Neutrophil (primary cell): Measurements from ENCODE around the gene CYB561.

Source experiments
- H3K27ac ChIP-seq: fragments of 200-600 bp; sonication (generic); 2 replicates; pipeline ENCODE4 v1.5.1; 2016; ENCODE audit warnings: mild to moderate bottlenecking, moderate library complexity
- H3K27me3 ChIP-seq: fragments of 200-600 bp; sonication (generic); 2 replicates; pipeline ENCODE4 v1.6.0; 2016; ENCODE audit warnings: mild to moderate bottlenecking
- H3K36me3 ChIP-seq: fragments of 200-600 bp; sonication (generic); 2 replicates; pipeline ENCODE4 v1.5.1; 2017
- H3K4me1 ChIP-seq, 2 experiments: fragments of 200-600 bp in 1 of 2; sonication (generic) in 1 of 2; 1 replicate in 1 of 2; 2 replicates in 1 of 2; pipeline versions ENCODE4 v1.5.1 to v1.6.1; 2013 to 2016; ENCODE audit warnings: low read depth in 1 of 2, low read length in 1 of 2, mild to moderate bottlenecking in 1 of 2, moderate library complexity in 1 of 2; ENCODE audit not compliant: control insufficient read depth in 1 of 2, insufficient read depth in 1 of 2
- H3K4me3 ChIP-seq, 2 experiments: fragments of 200-600 bp in 1 of 2; sonication (generic) in 1 of 2; 1 replicate in 1 of 2; 2 replicates in 1 of 2; pipeline ENCODE4 v1.5.1; 2013 to 2016; ENCODE audit warnings: low read depth in 1 of 2, low read length in 1 of 2, mild to moderate bottlenecking in 1 of 2, moderate library complexity in 1 of 2
- H3K9me3 ChIP-seq: fragments of 200-600 bp; sonication (generic); 2 replicates; pipeline ENCODE4 v1.5.1; 2016
- TF ChIP-seq, protein P1 (sequence below): fragments of 200-600 bp; sonication (generic); IDR thresholded peaks from 2 replicates; pipeline ENCODE4 v1.5.1; 2016; ENCODE audit warnings: antibody characterized with exemption

CYB561 gene

DNA sequence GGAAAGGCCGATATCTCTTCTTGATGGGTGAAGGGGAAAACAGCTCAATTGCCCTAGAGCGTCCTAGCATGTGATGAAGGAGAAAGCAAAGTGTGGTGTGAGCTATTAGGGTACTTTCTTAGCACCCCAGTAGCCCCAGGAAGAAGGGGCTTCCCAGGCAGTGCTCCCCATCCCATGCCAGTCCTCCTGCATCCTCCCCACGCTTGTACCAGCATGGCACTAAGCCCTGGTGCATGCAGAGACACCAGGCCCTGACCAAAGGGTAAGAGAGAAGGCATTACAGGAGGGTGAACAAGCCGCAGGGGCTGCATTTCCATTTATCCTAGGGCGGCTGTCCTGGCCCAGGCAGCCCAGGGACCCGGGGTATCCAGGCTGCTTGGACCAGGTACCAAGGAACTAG, 3.1 kb downstream of the CYB561 start:
- Histone ChIP-seq H3K27ac (no peak overlapping the region), H3K27me3 (peaks cover 73% of the 10 kb centered on the region), H3K36me3 (no peaks in the 10 kb centered on the region), H3K9me3 (no peaks in the 10 kb centered on the region), H3K4me1 (peaks cover 18 to 27% of the 10 kb centered on the region in 2 experiments), H3K4me3 (no peak overlapping the region)
- TF ChIP-seq, protein P1, sequence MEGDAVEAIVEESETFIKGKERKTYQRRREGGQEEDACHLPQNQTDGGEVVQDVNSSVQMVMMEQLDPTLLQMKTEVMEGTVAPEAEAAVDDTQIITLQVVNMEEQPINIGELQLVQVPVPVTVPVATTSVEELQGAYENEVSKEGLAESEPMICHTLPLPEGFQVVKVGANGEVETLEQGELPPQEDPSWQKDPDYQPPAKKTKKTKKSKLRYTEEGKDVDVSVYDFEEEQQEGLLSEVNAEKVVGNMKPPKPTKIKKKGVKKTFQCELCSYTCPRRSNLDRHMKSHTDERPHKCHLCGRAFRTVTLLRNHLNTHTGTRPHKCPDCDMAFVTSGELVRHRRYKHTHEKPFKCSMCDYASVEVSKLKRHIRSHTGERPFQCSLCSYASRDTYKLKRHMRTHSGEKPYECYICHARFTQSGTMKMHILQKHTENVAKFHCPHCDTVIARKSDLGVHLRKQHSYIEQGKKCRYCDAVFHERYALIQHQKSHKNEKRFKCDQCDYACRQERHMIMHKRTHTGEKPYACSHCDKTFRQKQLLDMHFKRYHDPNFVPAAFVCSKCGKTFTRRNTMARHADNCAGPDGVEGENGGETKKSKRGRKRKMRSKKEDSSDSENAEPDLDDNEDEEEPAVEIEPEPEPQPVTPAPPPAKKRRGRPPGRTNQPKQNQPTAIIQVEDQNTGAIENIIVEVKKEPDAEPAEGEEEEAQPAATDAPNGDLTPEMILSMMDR, result no peak

DNA sequence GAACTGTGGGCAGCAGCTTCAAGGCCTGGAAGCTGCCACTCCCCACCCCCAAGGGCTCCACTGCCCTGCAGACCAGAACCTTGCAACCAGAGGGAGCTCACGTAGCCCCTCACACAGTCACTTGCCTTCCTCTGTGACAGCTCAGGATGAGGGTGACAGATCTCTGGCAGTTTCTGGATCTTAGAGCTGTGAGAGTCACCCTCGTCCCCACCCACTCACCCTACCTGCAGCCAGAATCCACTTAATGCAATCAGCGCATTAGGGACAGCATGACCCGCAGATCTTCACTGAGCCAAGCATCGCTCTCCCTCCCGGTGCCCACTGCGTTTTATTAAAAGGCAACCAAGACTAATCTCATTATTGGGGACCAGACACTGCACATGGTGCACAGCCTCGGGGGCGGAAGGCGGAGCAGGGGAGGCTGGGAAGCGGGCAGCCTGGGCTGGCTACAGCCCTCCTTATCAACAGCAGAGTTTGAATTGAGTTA, 3.5 kb downstream of the CYB561 start:
- no peak overlapping the region for H3K27ac ChIP-seq
- H3K27me3 ChIP-seq, result peaks cover 73% of the 10 kb centered on the region
- H3K4me3 ChIP-seq, result no peak overlapping the region
- H3K9me3 ChIP-seq, result no peaks in the 10 kb centered on the region
- H3K36me3 ChIP-seq, result no peaks in the 10 kb centered on the region
- TF ChIP-seq, protein P1, result no peak
- peaks cover 17 to 27% of the 10 kb centered on the region in 2 experiments for H3K4me1 ChIP-seq

DNA sequence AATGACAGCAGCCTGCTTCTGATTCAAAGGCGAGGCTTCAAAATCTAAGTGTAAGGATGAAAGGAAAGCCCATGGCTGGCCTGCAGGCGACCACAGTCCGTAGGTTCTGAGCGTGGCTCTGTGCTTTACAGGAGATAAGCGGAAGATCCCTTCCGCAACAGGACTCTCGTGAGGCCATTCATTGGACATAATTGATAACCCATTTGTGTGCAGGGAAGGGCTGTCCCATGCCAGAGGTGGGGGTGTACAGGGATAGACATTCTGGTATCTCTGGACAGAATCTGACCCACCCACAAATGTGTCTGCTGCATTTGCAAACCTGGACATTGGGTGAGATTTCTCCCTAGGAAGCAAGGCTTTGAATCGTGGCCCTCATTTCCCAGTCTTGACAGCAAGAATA, 4.0 kb downstream of the CYB561 start:
- Histone ChIP-seq H3K4me1 (peaks cover 12 to 24% of the 10 kb centered on the region in 2 experiments), H3K27ac (no peak overlapping the region), H3K27me3 (peaks cover 73% of the 10 kb centered on the region), H3K4me3 (no peak overlapping the region), H3K9me3 (no peaks in the 10 kb centered on the region), H3K36me3 (no peaks in the 10 kb centered on the region)
- TF ChIP-seq, protein P1, result no peak

DNA sequence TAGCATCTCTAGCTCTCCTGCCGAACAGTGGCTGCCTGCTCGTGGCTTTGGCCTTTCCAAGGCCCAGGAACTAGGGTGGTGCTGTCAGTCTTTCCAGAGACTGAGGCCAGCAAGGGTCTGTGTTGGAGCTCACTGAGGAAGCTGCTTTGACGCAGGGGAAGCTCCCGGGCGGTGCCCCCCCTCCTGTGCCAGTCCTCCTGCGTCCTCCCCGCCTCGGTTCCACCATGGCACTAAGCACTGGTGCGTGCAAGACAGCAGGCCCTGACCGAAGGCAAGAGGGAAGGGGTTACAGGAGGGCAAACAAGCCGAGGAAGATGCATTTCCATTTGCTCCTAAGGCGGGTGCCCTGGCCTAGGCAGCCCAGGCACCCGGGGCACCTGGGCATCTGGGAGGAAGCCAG, 4.5 kb downstream of the CYB561 start:
- H3K4me1 ChIP-seq, result peaks cover 8 to 19% of the 10 kb centered on the region in 2 experiments
- H3K9me3 ChIP-seq, result no peaks in the 10 kb centered on the region
- TF ChIP-seq, protein P1, result no peak
- H3K27me3 ChIP-seq, result peaks cover 73% of the 10 kb centered on the region
- H3K27ac ChIP-seq, result no peak overlapping the region
- no peaks in the 10 kb centered on the region for H3K36me3 ChIP-seq
- no peak overlapping the region for H3K4me3 ChIP-seq

DNA sequence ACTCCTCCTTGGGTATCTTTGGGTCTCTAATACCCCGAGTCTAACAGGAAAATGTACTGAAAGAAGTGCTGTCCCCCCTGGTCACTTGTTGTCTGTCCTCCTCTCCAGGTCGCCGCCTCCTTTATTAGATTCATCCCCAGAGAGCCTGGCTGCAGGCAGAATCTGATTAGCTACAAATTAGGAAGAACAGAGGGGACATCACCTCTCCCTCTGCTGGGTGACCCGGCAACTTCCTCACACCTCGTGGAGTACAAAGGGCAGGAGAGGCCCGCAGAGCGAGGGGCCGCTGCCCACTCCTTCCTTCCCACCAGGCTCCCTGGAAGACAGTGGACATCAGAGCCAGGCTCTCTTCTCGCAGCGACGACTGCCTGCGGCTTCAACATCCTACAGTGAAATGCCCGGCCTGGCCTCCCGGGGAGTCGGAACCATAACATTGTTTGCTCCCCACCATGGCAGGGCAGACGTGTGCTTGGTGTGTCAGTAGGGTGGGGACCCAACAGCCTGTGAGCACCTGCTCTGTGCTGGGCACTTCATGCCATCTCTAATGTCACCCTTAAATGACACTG, 5.3 kb downstream of the CYB561 start:
- TF ChIP-seq, protein P1, result no peak
- H3K4me1 ChIP-seq, result peaks cover 4 to 13% of the 10 kb centered on the region in 2 experiments
- H3K4me3 ChIP-seq, result no peak overlapping the region
- H3K36me3 ChIP-seq, result no peaks in the 10 kb centered on the region
- no peaks in the 10 kb centered on the region for H3K9me3 ChIP-seq
- H3K27me3 ChIP-seq, result peaks cover 73% of the 10 kb centered on the region
- H3K27ac ChIP-seq, result no peak overlapping the region
